Measurements from ENCODE around the gene ABI3BP.

- TF ChIP-seq CTCF (IDR thresholded peaks at IDR 0.05; ENCODE audit: insufficient read depth, low read length, poor library complexity, severe bottlenecking) = no peak
- no peak for TF ChIP-seq EZH2phosphoT487 (conservative IDR thresholded peaks at IDR 0.05; ENCODE audit: low read length)
These were observed 148.9 kb downstream of the ABI3BP start for GRCh38 chr3:100844063-100844936.

Measured in SU-DHL-6 (cell line).